22Rv1 (cell line): Measurements from ENCODE around the gene FOSL1.
"Not testable (repeated sequence)": the region's sequence is repeated elsewhere in the genome, so short reads cannot be mapped to it uniquely, and the experiment has no call there.

Source experiments
- H3K27ac ChIP-seq: fragments of 450-650 bp; 2 replicates; pipeline ENCODE4 v1.5.1; 2017
- CTCF ChIP-seq: fragments of 450-650 bp; IDR thresholded peaks from 2 replicates; pipeline ENCODE4 v1.5.1; 2017; ENCODE audit warnings: mild to moderate bottlenecking
- ZFX ChIP-seq: fragments of 450-650 bp; IDR thresholded peaks from 2 replicates; pipeline ENCODE4 v1.6.1; 2017; ENCODE audit warnings: antibody characterized with exemption, borderline replicate concordance

FOSL1 gene

DNA sequence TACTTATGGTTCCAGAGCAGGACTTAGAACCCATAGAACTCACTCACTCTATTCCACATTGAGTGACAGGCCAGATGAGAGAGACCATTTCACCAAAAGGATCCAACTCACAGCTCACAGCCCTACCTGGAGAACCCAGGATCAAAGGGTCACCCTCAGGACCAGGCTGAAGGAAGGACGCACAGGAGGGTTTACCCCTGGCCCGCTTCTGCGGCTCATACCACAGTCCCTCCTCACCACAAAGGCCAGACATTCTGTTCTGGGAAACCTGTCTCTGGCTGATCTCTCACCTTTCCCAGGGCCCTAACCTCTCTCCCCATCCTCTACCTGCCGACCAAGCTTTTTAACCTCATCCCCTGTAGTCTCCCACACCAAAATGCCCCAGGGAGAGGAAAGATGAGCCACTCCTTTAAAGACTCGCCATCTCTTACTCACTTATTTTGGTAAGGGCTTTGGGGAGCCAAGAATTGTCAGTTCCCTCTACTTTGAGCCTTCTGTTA lies 4.7 kb downstream of the FOSL1 start:
- H3K27ac ChIP-seq = no peak overlapping the region
- TF ChIP-seq ZFX = no peak
- TF ChIP-seq CTCF = no peak

DNA sequence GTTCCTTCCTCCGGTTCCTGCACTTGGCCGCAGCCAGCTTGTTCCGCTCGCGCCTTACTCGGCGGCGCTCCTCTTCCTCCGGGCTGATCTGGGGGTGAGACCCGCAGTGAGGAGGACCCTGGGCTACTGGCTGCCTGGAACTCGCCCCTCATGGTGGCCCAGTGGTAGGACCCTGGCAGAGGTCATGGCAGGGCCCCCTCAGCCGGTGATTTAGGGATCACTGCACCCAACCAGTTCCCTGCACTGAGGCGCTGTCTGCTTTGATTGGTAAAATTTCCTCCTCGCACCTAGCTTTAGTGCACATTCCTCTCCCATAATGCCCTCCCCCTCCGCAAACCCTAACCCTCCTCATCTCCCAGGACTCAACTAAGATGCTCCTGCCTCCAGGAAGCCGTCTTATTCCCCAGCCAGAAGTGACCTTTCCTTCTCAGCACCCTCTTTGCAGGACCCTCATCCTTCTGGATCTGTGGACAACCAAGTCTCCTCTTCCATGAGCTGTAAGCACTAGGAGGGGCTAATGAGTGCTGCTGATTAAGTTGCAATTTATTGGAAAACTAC lies 6.1 kb downstream of the FOSL1 start:
- TF ChIP-seq ZFX (no peak), CTCF (no peak)

GRCh38 chr11:65892661-65893317 lies 7.4 kb downstream of the FOSL1 start:
- no peak for TF ChIP-seq ZFX
- TF ChIP-seq CTCF = no peak
- no peak overlapping the region for H3K27ac ChIP-seq

More for the DNA sequence above, 6.1 kb downstream of the FOSL1 start:
- no peak overlapping the region for H3K27ac ChIP-seq

- not testable (repeated sequence) for H3K27ac ChIP-seq
Measured at GRCh38 chr11:65892137-65892540, 8.0 kb downstream of the FOSL1 start.

DNA sequence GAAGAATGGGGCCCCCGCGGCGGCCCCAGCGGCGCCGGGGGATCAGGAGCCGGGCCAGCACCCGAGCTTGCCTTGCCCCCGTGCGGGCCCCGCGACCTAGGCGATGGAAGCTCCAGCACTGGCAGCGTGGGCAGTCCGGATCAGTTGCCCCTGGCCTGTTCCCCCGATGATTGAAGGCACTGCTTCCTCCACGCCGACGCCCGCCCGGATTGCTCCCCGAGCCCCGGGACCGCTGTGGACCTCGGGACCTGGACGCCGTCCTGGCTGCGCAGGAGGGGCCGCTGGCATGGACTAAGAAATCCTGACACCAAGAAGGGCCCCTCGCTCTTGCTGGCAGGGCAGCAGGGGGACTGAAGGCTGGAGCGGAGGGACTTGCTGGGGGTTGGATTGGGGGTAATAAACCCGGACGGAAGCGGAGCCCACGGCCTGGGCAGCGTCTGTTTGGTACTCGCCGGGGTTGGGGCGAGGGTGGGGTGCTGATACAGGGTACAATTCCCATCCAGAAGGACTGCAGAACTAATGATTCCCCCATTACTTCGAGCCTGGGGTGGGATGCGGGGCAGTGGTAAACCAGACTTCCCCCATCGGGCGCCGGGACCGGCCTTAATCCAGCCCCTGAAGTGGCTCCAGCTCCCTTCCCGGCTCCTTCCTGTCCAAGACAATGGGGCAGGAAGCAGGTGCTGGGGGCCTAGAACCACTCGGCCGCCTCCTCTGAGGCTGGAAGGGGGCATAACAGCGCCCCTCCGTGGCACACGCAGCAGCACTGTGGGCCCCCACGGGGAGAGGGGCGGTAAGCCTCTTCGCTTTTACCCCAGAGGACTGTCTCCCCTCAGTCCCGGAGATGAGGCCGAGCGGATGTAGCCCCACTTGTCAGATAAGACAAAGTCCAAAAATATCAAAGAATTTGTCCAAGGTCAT lies 8.7 kb downstream of the FOSL1 start:
- no peak for TF ChIP-seq CTCF
- no peak for TF ChIP-seq ZFX

GRCh38 chr11:65890324-65891218 lies 9.6 kb downstream of the FOSL1 start, which contains the start of gene CCDC85B:
Gene CCDC85B, plus strand, starts transcription at chr11:65890673. Its CDS starts 111 bp downstream, at chr11:65890784.
- TF ChIP-seq ZFX (no peak), CTCF (peak; percentile 29; the same call in 1 of the 2 replicates)
- H3K27ac ChIP-seq = peak within 1 kb of the TSS; percentile 82

More for the DNA sequence above, 8.7 kb downstream of the FOSL1 start:
- H3K27ac ChIP-seq = peak overlapping the region; percentile 82

DNA sequence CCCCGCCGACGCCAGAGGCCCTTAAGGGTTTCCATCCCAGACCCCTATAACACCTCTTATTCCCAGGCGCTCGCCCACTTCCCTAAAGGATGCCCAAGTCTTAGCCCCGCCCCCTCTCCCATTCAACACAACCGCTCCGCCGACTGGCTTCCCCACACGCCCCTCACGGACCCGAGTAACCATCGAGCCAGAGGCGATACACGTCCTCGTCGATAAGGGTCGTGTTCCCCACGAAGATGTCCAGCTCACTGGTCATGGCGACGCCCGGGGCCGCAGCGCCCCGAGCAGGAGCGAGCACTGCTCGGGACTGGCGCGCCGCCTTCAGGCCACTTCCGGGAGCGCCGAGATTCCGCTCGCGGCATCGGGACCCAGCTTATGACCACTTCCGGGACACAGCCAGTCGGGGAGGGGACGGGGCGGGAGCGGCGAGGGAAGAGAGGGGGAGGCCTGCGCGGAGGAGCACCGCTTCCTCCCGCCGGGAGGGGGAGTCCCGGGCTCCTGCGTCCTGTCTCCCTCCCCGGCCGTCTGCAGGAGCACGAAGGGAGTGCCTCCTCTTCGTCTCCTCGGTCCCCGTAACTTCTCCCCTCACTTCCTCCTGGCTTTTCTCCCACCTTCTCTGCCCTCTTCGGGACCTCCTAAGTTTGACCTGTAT lies 11.9 kb downstream of the FOSL1 start, which contains the start of gene FIBP:
FIBP (minus strand) TSS at position 309 of the 652 bp plus-strand sequence; CDS start at position 256, 53 bp downstream.
- TF ChIP-seq ZFX = no peak
- TF ChIP-seq CTCF = peak; percentile 94

More for the DNA sequence above, 11.9 kb downstream of the FOSL1 start, which contains the start of gene FIBP:
- H3K27ac ChIP-seq = peak within 1 kb of the TSS; percentile 82
